ENCODE data around the gene SSPN.

SSPN gene

GRCh38 chr12:26195250-26195640 is at the start of gene SSPN:
Gene SSPN, plus strand, starts transcription at chr12:26195573. Its CDS starts 100 bp downstream, at chr12:26195673.
- peak; percentile 90 for DNase-seq

- DNase-seq: no peak
These were observed 47.1 kb upstream of the SSPN start for GRCh38 chr12:26148291-26148690.

- DNase-seq: no peak
These were observed 45.3 kb upstream of the SSPN start for GRCh38 chr12:26149968-26150500.

- no peak for DNase-seq
These were observed 44.5 kb upstream of the SSPN start for GRCh38 chr12:26150736-26151450.

GRCh38 chr12:26152507-26153102 is 42.8 kb upstream of the SSPN start:
- no peak for DNase-seq

GRCh38 chr12:26153421-26154154 is 41.8 kb upstream of the SSPN start:
- no peak for DNase-seq

- no peak for DNase-seq
These were observed 39.0 kb upstream of the SSPN start for GRCh38 chr12:26156201-26156871.

- no peak for DNase-seq
These were observed 38.4 kb upstream of the SSPN start for GRCh38 chr12:26157001-26157400.

- DNase-seq: no peak
These were observed 37.2 kb upstream of the SSPN start for GRCh38 chr12:26158078-26158764.

GRCh38 chr12:26162174-26162573 is 33.2 kb upstream of the SSPN start:
- no peak for DNase-seq

- no peak for DNase-seq
These were observed 32.5 kb upstream of the SSPN start for GRCh38 chr12:26162905-26163304.

GRCh38 chr12:26164118-26164517 is 31.3 kb upstream of the SSPN start:
- no peak for DNase-seq

- no peak for DNase-seq
These were observed 23.4 kb upstream of the SSPN start for GRCh38 chr12:26172013-26172412.

GRCh38 chr12:26172539-26172938 is 22.8 kb upstream of the SSPN start:
- DNase-seq: no peak

- no peak for DNase-seq
These were observed 22.3 kb upstream of the SSPN start for GRCh38 chr12:26172946-26173552.

- DNase-seq: no peak
These were observed 18.6 kb upstream of the SSPN start for GRCh38 chr12:26176725-26177124.

GRCh38 chr12:26177283-26177682 is 18.1 kb upstream of the SSPN start:
- no peak for DNase-seq

GRCh38 chr12:26179826-26180225 is 15.5 kb upstream of the SSPN start:
- DNase-seq: no peak

GRCh38 chr12:26182377-26182776 is 13.0 kb upstream of the SSPN start:
- no peak for DNase-seq

- DNase-seq: no peak
These were observed 9.6 kb upstream of the SSPN start for GRCh38 chr12:26185532-26186320.

Measured in eye (tissue), 1 donor.